HG02571 (cell line): Measurements from ENCODE around the gene HIF1AN.

ENCODE experiments used
- ATAC-seq: cut with Tn5 transposase; IDR thresholded peaks from one replicate; pipeline ENCODE4 v1.9.1; 2021; ENCODE audit warnings: mild to moderate bottlenecking, moderate library complexity; ENCODE audit not compliant: unreplicated experiment

HIF1AN gene

DNA sequence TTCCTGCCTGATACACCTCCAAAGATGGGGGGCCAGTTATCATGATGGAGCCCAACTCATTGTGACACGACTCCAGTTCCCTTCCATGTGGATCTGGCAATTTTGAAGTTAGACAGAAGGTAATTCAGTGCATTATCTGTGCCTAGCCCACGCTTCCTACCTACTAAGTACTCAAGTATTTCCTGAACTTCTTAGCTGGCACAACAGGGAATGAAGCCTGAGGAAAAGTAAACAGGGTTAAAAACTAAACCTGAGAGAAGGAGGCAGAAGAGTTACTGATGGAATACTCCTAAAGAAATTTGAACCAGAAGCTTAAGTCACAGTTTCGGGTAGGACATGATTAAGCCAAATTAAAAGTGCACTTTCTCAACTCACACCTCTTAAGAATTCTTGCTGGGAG lies 14.9 kb upstream of the HIF1AN start:
- ATAC-seq: no peak

DNA sequence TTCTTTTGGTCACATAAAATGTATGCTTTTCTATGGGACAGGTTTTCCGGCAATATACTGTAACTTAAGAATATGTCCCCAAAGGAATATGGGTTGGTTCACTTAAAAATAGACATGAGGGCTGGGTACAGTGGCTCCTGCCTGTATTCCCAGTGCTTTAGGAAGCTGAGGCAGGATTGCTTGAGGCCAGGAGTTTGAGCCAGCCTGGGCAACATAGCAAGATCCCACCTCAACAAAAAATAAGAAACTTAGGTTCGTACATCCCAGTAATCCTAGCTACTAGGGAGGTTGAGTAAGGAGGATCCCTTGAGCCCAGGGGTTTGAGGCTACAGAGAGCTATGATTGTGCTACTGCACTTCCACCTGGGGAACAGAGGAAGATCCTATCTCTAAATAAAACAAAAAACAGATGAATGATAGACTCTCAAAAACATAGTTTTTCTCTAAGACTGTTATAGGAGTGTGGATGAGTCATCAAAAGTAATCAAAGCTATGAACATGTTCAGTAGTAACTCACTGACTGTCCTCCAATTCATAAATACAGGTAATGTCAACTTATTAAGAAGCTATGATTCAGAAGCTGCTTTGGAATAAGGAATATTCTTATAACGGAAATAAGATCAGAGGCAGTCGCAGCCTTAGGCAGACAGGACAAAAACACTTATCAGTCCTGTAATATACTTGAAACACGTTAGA lies 13.5 kb upstream of the HIF1AN start:
- no peak for ATAC-seq

DNA sequence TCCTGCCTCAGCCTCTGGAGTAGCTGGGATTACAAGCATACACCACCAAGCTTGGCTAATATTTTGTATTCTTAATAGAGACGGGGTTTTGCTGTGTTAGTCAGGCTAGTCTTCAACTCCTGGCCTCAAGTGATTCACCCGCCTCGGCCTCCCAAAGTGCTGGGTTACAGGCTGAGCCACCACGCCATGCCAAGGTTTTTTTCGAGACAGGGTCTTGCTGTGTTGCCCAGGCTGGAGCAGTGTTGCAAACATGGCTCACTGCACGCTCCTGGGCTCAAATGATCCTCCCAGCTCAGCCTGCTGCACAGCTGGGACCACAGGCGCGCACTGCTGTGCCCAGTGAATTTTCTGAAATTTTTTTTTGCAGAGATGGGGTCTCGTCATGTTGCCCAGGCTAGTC lies 12.8 kb upstream of the HIF1AN start:
- ATAC-seq: no peak

DNA sequence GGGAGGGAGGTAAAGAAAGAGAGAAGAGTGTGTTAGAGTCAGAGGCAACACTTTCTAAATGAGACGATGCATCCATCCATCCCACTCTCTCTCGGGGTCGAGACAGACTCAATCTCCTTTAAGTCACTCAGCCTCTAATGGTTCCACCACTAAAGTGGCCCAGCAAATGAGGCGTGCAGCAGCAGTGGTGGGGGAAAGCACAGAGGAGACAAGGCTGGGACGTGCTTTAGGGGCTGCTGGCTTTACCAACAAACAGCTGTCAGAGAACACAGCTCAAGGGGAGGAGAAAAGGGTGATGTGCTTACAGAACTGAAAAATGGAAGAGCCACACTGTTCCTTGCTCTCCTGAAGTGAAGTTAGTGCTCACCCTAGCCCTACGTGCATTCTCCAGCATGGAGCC lies 11.5 kb upstream of the HIF1AN start:
- ATAC-seq: no peak

DNA sequence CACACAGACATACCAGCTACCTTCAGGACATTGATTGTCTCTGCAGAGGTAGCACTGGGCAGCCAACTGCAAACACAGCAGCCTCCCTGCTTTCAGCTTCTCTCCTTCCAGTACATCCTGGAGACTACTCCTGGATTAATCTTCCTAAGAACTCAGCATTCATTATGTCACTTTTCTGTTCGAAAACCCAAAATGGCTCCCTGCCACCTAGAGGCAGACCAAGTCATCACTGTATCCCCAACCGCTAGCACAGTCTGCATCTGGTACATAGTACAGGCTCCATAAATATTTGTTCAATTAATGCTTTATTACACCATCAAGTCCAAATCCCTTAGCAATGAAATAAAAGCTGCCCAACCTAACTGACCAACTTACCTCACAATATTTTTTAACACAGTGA lies 11.1 kb upstream of the HIF1AN start:
- no peak for ATAC-seq

DNA sequence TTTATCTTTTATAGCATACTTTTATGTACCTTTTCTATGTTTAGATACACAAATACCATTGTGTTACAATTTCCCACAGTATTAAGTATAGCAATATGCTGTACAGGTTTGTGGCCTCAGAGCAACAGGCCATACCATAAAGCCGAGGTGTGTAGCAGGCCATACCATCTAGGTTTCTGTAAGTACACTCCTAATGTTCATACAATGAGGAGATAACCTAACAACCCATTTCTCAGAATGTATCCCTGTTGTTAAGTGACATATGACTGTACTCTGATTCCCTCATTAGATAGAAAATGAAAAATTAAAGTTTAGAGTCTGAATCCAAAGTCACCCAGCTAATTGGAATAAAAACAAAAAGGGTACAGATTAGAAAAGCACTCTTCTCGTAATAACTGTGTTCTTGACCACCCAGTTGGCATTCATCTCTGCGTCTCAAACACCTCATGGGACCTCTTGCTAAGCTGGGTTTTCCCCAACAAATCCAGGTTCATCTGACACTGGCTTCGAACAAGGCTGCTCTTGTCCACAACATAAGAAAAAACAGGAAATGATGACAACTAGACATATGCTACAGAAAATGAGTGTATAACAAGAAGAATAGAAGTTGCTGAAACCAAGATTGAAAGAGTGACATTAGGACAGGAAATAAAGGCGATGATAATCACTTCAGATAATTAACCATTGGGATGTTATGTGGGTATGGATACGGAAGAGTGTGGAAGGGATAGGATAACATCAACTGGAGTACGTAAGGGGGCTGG lies 7.4 kb upstream of the HIF1AN start:
- ATAC-seq: no peak

DNA sequence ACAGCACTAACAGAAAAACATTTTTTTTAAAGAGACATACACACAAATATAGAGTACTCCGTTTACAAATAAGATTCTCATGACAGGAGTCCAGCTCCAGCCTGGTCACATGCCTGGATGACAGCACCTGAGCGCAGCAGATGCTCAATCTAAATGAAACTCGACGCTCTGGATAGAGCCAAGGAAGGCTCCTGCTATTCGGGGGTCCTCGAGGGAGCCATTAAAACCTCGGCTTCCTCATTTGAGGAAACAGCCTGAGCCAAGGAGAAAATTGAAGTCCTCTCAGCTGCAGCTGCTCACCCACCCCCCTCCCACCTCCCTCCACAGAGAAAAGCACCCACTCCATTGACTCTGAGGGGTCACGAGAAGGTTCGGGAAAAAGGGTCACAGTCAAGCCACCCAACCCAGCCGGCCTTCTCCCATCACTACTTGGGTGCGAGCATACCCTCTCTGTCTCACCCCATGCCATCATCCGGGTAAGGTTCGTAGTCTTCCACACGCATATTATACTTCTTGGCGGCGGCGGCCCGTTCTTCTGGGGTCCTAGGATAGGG lies 6.7 kb upstream of the HIF1AN start:
- ATAC-seq: no peak

DNA sequence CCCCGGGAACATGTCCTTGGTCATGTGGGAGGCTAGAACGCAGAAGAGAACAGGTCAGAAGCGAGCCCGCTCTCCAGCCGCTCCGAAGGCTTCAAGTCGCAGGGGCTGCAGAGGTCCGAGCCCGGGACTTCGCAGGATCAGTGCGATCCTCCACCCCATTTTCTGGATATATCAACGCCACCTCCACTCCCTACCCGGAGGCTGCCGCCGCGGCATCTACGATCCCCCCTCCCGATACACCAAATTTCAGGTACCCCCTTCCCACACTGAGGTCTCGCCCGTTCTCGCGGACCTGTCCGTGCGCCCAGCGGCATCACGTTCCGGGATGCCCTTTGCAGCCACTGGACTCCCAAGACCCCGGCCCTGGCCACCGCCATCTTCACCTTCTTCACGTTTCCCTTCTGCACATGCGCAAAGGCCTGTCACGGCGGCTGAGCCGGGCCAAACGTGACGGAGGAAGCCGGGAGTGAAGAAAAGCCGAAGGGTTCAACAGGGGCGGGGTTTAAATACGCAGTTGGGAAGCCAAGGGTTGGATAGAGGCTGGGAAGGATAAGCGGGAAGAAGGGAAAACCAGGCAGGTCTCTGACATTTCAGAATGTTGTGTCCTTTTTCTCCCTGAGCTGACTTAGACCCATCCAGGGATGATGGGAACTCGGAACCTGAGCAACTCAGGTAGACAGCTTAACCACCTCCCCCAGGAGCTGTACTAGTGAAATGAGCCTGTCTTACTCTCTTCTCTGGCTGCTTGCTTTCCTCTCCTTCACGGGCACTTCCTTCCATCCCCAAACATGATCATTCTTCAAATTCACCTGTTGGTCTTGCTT lies 6.1 kb upstream of the HIF1AN start, which contains the start of gene NDUFB8:
Gene NDUFB8 (minus strand): TSS at position 397 of the 824 bp plus-strand sequence. CDS start 20 bp downstream, at position 377.
- ATAC-seq: peak; percentile 54

DNA sequence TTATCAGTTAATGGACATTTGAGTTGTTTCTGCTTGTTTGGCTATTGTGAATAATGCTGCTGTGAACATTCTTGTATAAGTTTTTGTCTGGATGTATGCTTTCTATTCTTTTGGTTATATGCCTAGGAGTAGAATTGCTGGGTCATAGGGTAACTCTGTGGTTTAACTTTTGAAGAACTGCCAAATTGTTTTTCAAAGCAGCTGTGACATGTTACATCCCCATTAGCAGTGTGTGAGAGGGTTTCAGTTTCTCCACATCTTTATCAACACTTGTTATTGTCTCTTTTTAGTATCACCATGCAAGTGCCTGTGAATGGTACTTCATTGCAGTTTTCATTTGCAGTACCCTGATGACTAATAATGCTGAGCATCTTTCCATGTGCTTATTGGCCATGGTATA lies 4.0 kb upstream of the HIF1AN start:
- no peak for ATAC-seq

DNA sequence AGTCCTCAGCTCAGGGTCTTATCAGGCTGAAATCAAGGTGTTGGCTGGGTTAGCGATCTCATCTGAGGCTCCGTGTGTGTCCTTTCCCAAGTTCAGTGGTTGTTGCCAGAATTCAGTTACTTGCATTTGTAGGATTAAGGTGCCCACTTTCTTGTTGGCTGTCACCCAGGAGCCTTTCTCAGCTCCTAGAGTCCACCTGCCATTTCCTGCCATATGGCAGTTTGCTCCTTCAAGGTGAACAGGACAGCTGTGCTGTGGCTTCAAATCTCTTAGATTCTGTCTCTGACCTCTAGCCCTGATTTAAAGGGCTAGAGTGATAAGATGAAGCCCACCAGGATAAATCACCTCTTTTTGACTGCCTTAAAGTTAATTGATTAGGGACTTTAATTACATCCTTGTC lies 1.0 kb upstream of the HIF1AN start:
- ATAC-seq: no peak

DNA sequence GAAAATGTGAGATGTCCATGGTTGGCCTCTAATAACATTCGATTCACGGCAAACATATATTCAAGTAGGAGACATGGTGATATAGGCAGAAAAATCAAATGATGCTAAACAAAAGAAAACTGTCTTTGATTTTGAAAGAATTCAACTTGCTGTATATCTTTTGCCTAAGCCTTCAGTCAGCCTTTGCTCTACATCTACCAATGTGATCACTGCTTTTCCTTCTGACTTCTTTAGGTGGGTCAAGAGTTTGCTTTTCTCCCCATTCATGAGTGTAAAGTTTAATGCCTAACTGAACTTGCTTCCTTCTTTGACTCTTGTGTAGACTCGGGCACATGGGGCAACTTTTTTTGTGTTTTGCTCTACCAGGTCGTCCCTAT lies 417 bp upstream of the HIF1AN start:
- no peak for ATAC-seq

DNA sequence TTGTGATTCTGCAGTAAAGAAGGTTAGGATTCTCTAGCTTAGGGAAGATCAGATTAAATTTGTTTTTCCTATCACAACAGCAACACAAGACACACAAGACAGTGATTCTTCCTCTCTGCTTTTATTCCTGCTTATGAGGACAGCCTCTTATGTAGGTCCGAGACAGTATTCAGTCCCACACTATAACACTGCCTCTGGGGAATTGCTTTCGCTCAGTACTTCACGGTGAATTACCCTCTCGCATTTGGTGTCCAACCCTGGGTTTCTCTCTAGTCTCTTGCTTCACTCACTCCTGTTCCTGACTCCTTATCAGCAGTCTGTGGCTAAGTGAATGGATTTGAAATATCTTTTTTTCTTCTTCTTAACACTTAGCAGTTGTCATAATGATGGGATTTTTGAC lies 1.7 kb downstream of the HIF1AN start:
- no peak for ATAC-seq

DNA sequence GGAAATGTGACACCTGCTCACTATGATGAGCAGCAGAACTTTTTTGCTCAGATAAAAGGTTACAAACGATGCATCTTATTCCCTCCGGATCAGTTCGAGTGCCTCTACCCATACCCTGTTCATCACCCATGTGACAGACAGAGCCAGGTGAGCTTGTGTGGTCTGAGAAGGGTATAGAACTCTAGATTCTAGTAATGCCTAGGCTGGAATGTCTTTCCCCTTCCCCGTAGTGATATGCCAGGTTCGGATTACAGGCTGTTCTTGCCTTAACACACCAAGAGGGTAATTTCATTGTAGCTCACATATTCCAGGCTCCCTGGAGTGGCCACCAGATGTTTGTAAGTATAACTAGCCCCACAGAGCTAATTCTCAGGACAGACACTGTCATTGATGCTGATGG lies 9.2 kb downstream of the HIF1AN start:
- ATAC-seq: no peak

DNA sequence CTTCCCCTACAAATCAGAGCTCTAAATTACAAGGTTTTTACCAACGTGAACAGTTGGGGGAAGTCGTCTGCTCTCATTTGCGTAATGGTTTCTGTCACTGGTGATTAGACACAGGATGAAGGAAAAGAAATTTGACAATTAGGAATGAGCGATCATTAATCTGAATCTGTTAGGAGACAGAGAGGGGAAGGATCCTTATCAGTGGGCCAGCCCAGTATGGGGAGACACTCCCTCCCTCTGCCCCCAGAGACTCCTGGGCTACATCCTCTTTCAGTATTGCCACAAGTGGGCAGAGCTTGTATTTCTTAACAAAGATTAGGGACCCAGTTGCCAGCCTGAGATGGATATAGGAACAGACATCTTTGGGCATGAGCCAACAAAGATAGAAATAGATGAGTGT lies 15.5 kb downstream of the HIF1AN start:
- no peak for ATAC-seq

DNA sequence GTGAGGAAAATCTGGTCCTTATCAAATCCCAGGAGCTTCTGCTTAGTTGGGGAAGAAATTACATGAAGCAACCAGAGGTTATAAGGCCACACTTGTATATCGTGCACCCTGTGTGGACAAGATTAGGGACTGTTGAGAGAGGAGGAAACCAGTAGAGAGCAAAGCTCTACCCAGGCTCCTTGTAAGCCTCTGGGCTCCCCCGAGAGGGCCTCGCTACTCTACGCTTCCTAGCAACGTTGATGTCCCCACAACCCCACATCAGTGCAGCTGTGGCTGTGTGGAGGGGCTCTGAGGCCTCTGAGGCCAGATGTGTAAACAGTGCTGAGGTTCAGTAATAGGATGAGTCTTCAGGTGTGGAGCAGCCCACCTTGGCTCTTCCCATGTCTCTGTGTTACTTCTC lies 16.0 kb downstream of the HIF1AN start:
- no peak for ATAC-seq

DNA sequence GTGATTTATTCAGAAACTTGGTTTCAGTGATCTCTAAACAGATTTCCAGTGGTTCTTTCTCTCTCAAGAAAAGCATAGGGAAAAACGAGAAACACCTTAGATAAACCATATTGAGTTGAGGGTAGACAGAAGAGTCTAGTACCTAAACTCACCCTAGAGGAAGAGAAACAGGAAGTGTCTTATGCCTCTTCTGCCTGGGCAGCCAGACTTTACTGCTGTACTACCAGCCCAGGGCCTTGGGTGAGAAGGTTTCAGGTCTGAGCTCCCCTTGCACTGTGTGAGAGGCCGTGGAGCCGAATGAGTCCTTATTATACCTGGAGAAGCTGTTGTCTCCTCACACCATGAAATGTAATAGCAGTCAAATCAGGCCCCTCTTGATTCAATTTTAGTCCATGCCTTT lies 18.2 kb downstream of the HIF1AN start:
- no peak for ATAC-seq

DNA sequence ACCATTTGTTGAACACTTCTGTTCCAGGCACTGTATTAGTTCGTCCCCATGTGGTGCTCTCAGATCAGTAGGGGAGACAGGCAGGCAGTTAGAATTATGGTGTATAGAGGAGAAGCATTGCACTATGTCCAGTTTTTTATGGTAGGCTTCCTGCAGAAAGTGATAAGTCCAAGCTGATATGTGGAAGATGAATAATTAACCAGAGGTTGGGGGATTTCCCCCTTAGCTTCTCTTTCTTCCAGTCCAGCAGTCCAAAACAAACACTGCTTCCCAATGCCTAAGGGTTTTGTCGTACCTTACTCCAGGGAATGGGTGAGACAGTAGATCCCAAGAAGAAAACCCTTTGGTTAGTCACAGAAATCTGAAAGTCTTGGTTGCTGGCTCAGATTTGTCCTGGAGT lies 19.2 kb downstream of the HIF1AN start:
- no peak for ATAC-seq

DNA sequence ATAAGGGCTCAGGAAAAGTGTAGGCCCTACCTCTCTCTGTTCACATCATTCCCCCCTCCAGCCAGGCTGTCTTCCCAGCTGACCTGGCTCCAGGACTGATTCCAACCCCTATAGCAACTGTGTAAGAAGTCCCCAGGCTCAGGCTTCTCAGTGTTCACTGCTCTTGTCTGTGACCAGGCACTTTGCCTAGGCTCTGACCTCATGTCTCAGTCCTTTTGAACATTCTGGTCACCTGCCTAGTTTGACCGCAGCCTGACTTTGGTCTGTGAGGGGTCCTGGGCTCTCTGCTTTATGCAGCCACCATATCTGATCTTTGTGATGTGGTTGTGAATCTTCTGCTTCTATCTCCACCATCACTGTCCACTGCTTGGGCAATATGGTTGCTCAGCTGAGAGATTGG lies 24.5 kb downstream of the HIF1AN start:
- no peak for ATAC-seq

DNA sequence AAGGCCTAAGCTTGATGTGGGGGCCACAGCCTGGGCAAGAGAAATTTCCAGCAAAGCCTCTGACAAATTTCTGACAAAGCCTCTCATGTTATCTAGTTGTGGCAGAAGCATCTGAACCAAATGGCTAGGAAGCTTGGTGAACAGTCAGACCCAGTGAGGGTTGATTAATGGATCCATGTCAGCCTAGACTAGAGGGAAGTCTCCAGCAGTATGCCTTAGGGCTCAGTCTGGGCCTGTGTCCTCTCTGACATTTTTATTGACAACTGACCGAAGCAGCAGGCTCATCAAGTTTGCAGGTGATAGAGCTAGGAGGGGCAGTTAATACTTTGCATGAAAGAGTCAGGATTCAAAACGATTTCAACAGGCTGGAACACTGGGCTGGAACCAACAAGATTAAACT lies 25.3 kb downstream of the HIF1AN start:
- no peak for ATAC-seq

DNA sequence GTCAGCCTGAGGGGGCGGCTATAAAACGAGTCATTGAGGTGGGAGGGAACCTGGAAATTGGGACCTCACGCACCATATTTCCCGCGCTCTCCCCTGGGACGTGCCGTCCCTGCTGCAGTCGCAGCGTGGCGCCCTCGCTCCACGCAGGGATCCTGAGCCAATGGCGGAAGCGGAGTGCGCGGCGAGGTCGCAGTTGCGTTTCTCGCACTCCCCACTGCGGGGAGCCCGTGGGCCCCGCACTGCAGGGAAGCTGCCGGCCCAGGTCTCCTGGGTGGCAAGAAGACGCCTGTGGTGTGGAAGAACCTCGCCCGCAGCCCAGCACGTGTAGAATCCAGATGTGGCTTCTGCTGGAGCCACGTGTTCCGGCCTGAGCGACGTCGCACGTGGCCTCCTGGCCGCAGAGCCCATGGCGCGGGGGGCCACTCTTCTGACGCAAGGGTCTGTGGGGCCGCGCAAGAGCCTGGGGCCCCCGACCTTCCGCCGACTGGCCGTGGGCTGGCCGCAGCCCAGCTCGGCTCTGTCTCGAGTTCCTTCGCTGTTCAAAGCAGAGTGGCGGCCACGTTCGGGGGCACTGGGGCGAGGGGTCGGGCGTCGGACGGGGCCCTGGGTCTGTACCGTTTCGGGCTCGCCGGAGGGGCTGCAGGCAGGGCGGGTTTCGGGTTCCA lies 26.4 kb downstream of the HIF1AN start:
- peak; percentile 66 for ATAC-seq
